HG03558 (cell line): Measurements from ENCODE around the gene TTC21B.

Source experiments
- ATAC-seq: cut with Tn5 transposase; IDR thresholded peaks from one replicate; pipeline ENCODE4 v1.9.1; 2021; ENCODE audit warnings: moderate number of reproducible peaks; ENCODE audit not compliant: unreplicated experiment; ENCODE audit errors: extremely low read depth

TTC21B gene

DNA sequence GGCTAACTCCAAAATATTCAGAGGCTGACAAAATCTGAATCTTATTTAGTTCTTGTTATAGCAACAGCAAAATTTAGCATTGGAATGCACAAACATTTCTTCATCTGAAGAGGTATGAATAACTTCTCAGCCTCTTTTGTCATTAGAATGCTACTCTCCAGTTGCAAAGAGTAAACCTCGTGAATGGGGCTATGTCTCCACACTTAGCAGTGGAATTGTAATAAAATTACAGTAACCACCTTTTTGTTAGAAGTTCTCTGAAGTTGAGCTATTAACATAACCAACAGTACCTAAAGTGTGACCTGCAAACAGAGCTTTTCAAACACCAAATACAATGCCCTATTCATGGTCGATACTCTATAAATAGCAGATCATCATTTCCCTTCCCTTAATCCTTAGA lies 109.4 kb downstream of the TTC21B start:
- ATAC-seq, result no peak

DNA sequence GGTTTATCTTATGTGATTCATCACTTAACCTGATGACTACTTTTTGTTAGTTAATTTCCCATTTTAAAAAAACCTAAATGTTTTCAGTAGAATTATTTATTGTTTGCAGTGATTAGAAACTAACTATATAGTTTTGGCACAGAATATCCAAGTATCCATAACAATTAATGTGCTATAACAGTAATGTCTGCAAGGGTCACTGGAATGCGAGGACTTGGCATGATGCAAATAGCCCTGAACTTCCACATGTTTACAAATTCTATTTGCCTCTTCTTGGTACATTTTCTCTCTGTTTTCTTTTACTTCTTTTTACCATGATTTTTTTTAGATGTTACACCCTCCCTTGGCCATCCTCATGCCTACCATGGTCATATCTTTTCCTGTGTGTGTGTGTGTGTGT lies 110.2 kb downstream of the TTC21B start:
- ATAC-seq, result no peak

DNA sequence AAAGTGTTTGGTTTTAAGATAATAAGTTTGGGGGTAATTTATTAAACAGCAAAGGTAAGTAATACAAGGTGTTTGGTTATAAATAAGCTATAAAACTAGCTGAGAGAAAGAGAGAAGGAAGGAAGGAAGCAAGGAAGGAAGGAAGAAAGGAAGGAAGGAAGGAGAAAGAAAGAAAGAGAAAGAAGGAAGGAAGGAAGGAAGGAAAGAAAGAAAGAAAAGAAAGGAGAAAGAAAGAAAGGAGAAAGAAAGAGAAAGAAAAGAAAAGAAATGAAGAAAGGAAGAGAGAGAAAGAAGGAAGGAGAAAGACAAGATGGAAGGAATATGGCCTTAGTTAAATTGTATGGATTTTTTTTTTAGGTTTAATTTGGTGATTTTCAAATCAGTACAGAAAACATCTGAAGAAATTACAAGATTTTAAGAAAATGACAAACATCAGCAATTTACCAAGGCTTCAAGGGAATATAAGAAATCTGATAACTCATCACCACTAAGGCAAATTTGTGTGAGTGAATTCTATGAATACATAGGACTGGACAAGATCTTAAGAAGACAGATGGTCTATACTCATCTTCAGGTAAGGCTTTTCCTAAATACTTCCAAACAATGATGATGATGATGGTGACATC lies 113.1 kb downstream of the TTC21B start:
- no peak for ATAC-seq

DNA sequence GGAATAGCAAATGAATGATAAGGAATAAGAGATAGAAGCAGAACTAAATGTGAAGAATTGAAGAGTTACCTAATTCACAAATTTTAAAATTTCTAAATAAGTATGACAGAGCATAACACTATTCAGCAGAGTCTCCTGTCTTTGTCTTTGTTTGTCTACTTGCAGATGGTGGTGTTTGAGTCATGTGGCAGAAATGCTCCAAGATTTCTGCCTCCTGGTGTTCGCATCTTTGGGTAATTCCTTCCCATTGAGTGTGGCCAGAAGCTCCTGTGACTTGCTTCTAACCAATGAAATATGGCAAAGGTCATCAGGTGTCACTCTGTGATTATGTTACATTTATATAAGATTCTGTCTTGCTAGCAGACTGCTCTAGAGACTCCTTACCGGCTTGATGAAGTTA lies 114.0 kb downstream of the TTC21B start:
- ATAC-seq, result no peak

DNA sequence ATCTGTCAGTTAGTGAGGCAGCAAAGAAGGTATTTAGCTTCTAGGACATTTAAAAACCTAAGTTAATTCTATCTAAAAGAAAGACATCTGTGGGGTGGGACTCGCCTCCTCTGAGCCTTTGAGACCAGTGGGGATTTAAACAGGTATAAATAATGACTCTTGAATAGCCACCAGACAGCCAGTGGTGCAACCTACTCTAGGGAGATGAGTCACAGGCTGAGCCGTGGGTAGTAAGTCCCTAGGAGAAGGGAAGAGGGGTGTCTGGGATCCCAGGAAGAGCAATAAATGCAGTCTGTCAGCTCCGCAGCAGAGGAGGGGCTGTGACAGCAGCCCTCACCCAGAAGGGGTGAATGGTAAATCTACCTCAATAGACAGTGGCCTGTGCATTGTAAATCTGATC lies 116.5 kb downstream of the TTC21B start:
- no peak for ATAC-seq

DNA sequence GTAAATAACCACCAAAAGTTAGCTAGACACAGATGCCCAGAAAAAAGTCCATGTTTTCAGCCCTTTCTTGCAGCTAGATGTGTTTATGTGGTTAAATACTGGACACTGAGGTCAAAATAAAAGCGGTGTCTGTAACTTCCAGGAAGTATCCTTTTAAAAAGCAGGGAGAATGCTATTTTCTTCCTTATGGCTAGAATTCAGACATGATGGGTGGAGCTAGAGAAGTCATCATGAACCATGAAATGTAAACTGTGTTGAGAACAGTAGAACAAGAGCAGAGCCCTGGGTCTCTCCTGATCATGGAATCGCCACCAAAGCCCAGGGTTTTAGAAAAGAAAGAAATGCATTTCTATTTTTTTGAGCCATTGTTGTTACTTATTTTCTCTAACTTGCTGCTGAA lies 118.2 kb downstream of the TTC21B start:
- ATAC-seq, result no peak

DNA sequence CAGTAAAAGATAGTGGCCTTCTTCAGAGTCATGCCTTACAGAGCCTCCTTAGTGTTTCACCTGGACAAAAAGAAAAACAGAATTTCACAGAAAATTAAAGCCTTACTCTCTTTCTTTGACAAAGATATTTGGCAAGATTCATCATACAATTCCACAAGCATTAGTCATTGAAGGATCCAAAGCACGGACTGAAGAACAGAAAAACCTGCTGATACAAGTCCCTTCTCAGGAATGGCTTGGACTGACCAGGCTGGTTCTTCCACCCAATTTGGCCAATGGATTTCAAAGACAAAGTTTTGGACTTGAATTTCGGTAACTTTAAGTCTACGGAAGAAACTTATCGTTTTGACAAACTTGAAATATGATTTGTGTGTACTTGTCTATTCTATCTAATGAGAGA lies 120.4 kb downstream of the TTC21B start:
- ATAC-seq, result no peak

DNA sequence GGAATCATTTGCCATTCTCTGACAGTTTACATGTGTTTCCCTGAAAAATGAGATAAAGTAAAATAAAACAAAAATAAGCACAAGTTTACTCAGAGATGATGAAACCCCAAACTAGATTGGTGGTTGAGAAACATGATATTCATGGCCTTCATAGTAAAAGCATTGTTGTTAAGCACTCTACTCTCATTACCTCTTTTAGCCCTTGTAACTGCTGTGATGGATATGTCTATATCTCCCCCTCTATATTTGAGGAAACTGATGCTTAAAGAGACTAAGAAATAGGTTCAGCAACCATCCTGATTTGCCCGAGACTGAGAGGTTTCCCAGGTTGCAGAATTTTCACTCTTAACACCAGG lies 125.7 kb downstream of the TTC21B start:
- ATAC-seq, result no peak

DNA sequence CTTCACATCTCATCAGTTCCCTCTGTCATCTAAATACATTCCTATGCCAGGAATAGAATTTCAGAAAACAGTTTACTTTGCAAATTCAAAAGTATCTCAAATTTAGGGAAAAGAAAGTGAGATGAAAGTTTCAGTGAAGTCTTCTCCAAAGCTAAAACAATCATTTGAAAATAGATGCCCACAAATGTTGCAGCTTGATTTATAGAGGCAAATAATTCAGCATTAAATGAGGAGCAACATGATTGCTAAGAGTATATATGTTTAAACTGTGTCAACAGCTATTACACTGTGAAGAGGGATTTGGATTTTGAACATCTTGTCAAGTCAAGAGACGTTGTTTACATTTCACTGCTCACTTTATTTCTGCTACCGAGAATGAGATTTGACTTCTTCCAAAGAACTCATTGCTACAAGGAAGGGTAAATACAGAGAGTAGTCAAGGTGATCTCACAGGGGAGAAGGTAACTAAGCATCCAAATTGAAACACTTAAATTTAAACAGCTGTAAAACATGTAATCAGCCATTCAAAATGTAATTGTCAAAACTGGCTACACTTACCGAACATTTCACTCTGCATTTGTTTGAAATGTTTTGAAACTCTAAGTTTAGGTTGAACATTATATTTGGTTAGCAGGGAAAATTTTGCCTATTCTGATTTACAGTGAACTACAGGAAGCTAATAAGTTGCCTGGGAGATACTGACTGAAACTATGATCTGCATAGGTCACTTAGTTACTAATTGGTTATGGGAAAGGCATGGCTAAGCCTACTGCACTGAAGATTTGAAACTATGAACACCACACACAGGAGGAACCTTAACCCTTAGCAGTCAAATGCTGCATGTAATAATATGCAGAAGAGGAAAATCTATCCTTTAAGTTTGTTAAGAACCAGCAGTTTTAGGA lies 126.3 kb downstream of the TTC21B start:
- ATAC-seq, result no peak

DNA sequence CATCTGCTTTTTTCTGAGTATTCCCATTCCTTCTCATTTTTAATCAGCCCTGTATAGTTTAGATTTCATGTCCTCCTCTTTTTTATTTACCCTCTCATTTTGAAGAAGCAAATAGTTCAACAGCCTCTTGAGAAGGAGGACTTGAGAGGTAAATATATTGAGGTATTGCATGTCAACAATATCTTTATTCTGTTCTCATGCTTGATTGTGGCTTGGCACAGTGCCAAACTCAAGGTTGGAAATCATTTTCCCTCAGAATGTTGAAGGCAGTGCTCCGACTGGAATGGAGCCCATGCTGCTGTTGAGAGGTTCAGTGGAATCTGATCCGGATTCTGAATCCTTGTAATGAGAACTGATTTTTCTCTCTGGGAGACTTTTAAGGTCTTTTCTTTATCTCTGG lies 128.5 kb downstream of the TTC21B start:
- no peak for ATAC-seq
